Measurements from ENCODE around the gene MAD1L1.

The MAD1L1 gene

GRCh38 chr7:1898628-1899185 lies 334.0 kb downstream of the MAD1L1 start:
- DNase-seq: no peak

GRCh38 chr7:1897861-1898627 lies 334.7 kb downstream of the MAD1L1 start:
- DNase-seq: no peak

- no peak for DNase-seq
Observed at GRCh38 chr7:1897076-1897860, 335.5 kb downstream of the MAD1L1 start.

- no peak for DNase-seq
Observed at GRCh38 chr7:1895664-1896515, 336.9 kb downstream of the MAD1L1 start.

- DNase-seq: no peak
Observed at GRCh38 chr7:1894906-1895663, 337.7 kb downstream of the MAD1L1 start.

GRCh38 chr7:1894313-1894900 lies 338.3 kb downstream of the MAD1L1 start:
- no peak for DNase-seq

GRCh38 chr7:1893451-1893850 lies 339.3 kb downstream of the MAD1L1 start:
- DNase-seq: no peak

- DNase-seq: no peak
Observed at GRCh38 chr7:1893036-1893435, 339.7 kb downstream of the MAD1L1 start.

- no peak for DNase-seq
Observed at GRCh38 chr7:1892011-1892965, 340.5 kb downstream of the MAD1L1 start.

- no peak for DNase-seq
Observed at GRCh38 chr7:1890289-1891235, 342.2 kb downstream of the MAD1L1 start.

- DNase-seq: no peak
Observed at GRCh38 chr7:1889556-1890181, 343.1 kb downstream of the MAD1L1 start.

GRCh38 chr7:1889091-1889490 lies 343.7 kb downstream of the MAD1L1 start:
- no peak for DNase-seq

GRCh38 chr7:1888425-1888824 lies 344.3 kb downstream of the MAD1L1 start:
- no peak for DNase-seq

- no peak for DNase-seq
Observed at GRCh38 chr7:1887251-1887650, 345.5 kb downstream of the MAD1L1 start.

- DNase-seq: no peak
Observed at GRCh38 chr7:1886361-1887064, 346.2 kb downstream of the MAD1L1 start.

GRCh38 chr7:1885465-1886226 lies 347.1 kb downstream of the MAD1L1 start:
- no peak for DNase-seq

GRCh38 chr7:1884583-1885350 lies 348.0 kb downstream of the MAD1L1 start:
- no peak for DNase-seq

Data from NCI-H1436 (cell line).